ENCODE results near the gene TMEM238.

DNA sequence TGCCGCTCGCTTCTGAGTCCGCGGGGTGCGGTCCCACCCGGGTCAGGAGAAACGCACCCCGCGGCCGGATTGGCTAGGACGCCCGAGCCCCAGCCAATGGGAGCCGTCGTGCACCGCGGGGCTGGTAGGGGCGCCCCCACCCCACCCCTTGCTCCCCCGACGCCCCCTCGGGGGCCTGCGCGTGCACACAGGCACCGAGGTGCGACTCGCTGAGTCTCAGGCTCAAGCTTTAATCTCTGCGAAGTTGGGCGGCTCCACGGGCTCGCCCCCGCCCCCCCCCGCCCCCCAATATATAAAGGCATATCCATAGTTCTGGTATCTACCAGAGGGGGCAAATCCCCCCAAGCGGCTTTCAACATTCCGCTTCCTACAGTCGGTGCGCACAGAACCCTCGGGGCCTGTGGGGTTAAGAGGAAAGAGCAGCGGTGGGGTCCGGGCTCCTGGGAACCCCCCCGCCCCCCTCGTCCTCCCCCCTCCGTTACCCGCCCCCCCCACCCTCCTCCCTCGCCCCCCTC, 29.3 kb downstream of the TMEM238 start, which contains the start of gene COX6B2:
- TF ChIP-seq, protein P1, sequence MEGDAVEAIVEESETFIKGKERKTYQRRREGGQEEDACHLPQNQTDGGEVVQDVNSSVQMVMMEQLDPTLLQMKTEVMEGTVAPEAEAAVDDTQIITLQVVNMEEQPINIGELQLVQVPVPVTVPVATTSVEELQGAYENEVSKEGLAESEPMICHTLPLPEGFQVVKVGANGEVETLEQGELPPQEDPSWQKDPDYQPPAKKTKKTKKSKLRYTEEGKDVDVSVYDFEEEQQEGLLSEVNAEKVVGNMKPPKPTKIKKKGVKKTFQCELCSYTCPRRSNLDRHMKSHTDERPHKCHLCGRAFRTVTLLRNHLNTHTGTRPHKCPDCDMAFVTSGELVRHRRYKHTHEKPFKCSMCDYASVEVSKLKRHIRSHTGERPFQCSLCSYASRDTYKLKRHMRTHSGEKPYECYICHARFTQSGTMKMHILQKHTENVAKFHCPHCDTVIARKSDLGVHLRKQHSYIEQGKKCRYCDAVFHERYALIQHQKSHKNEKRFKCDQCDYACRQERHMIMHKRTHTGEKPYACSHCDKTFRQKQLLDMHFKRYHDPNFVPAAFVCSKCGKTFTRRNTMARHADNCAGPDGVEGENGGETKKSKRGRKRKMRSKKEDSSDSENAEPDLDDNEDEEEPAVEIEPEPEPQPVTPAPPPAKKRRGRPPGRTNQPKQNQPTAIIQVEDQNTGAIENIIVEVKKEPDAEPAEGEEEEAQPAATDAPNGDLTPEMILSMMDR (IDR thresholded peaks at IDR 0.05; ENCODE audit: insufficient read depth, low read length, poor library complexity, severe bottlenecking) = no peak
- no peak for TF ChIP-seq EZH2phosphoT487 (conservative IDR thresholded peaks at IDR 0.05; ENCODE audit: low read length)

All from SU-DHL-6 (cell line).